ENCODE measurements around the gene TMOD1. TPM values are rescaled to one million over a fixed set of nuclear protein-coding genes. Genes with fewer than 3 reads are reported as not detected.

TMOD1 gene
- total RNA-seq, 1 donor, result 0.18 TPM

- TF ChIP-seq, protein P1, sequence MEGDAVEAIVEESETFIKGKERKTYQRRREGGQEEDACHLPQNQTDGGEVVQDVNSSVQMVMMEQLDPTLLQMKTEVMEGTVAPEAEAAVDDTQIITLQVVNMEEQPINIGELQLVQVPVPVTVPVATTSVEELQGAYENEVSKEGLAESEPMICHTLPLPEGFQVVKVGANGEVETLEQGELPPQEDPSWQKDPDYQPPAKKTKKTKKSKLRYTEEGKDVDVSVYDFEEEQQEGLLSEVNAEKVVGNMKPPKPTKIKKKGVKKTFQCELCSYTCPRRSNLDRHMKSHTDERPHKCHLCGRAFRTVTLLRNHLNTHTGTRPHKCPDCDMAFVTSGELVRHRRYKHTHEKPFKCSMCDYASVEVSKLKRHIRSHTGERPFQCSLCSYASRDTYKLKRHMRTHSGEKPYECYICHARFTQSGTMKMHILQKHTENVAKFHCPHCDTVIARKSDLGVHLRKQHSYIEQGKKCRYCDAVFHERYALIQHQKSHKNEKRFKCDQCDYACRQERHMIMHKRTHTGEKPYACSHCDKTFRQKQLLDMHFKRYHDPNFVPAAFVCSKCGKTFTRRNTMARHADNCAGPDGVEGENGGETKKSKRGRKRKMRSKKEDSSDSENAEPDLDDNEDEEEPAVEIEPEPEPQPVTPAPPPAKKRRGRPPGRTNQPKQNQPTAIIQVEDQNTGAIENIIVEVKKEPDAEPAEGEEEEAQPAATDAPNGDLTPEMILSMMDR (IDR thresholded peaks at IDR 0.05; ENCODE audit: insufficient read depth, low read length), result no peak
- no peak for DNase-seq (ENCODE audit: low read depth)
- no peak overlapping the region for H3K4me3 ChIP-seq (ENCODE audit: low read depth, low read length)
Observed at GRCh38 chr9:97594381-97594921, 93.0 kb downstream of the TMOD1 start.

DNA sequence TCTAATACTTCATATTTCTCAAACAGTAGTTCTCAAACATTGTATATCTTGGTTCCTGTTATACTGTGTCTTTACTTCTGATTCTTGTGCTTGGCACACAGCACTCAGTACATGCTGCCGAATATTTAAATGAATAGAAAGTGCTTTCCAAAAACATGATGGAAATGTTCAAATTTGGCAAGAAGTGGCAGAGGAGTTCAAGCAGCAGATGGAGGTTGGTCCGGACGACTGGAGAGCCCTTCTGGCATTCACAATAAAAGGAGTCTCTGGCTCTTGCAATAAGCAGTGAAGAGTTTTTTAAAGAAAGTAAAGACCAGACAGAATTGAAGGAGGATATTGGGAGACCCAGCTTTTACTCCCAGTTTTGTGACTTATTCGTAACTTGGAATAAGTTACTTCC, 95.4 kb downstream of the TMOD1 start:
- DNase-seq (ENCODE audit: low read depth), result no peak
- no peak overlapping the region for H3K4me3 ChIP-seq (ENCODE audit: low read depth, low read length)
- TF ChIP-seq, protein P1 (IDR thresholded peaks at IDR 0.05; ENCODE audit: insufficient read depth, low read length), result no peak

DNA sequence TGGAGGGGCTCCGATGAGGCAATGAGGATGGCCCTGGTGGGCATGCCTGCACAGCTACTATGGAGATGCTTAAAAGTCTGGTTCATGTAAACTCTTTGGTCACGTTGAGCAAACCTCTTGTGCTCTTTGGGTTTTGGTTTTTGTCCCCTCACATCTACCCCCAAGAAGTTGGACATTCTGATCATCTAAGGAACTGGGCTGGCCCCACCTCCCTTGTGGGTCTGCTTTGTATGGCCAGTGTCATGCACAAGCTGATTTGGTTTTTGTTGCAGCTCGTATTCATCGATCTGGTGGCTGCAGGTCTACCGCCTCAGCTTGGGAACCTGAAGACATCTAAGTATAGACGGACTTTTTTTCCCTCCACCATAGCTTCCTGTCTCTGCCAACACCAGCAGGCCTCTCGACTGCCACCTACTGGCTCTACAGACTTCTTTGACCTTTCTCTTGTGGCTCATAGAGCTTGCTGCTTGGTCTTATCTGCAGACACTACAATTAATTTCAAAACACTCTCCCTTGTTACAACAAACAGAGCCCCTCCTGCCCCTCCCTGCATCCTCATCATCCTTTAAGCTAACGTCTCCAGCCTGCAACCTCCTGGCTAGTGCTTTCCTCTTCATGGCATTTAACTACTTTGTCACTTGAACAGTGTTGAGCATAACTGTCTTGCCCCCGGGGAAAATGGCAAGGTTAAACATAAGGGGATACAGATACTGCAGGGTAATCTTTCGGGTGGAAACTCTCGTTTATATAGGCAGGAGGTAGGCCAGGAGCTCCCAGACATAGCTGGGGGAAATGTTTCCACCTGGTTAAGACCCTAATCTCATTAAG, 97.2 kb downstream of the TMOD1 start:
- peak; percentile 88 for DNase-seq (ENCODE audit: low read depth)
- no peak overlapping the region for H3K4me3 ChIP-seq (ENCODE audit: low read depth, low read length)
- TF ChIP-seq, protein P1 (IDR thresholded peaks at IDR 0.05; ENCODE audit: insufficient read depth, low read length), result peak; percentile 96

GRCh38 chr9:97599314-97599846, 97.9 kb downstream of the TMOD1 start:
- no peak overlapping the region for H3K4me3 ChIP-seq (ENCODE audit: low read depth, low read length)
- TF ChIP-seq, protein P1 (IDR thresholded peaks at IDR 0.05; ENCODE audit: insufficient read depth, low read length), result no peak
- no peak for DNase-seq (ENCODE audit: low read depth)

DNA sequence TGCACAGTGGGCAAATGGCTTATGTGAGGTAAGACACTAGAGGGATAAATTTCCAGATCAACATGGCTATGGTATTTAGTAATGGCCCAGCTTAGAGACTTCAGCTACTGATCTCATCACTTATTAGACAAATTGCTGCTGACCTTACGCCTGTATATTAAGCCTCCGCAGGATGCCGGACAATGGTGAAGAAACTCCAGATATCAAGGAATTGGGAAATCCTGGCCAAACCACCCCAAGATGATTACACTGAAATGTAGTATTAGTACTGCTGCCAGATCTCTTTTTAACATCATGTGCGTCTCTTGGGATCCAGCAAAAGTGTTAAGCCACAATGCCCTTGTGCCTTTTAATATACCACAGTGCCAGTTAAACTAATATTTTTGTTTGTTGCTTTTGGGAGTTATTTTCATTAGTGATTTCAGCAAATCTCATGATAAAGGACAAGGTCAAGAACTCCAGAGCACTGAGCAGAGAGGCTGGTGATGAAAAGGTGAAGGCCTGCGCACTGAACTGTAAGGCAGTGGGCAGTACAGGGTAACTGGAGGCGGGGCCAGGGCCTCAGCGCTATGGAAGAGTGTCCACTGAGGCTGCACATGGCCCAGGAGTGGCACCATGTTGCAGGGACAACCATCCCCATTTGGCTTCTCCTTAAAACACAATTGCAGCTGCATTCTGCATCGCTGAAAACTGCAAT, 99.2 kb downstream of the TMOD1 start:
- TF ChIP-seq, protein P1 (IDR thresholded peaks at IDR 0.05; ENCODE audit: insufficient read depth, low read length), result no peak
- H3K4me3 ChIP-seq (ENCODE audit: low read depth, low read length), result no peak overlapping the region
- DNase-seq (ENCODE audit: low read depth), result no peak

- no peak overlapping the region for H3K4me3 ChIP-seq (ENCODE audit: low read depth, low read length)
- DNase-seq (ENCODE audit: low read depth), result no peak
- TF ChIP-seq, protein P1 (IDR thresholded peaks at IDR 0.05; ENCODE audit: insufficient read depth, low read length), result no peak
Observed at GRCh38 chr9:97601228-97601898, 99.9 kb downstream of the TMOD1 start.

Measured in fibroblast of the aortic adventitia (primary cell).